ENCODE data around the gene UGT1A4.
"Not testable (repeated sequence)": the region's sequence is repeated elsewhere in the genome, so short reads cannot be mapped to it uniquely, and the experiment has no call there.

UGT1A4 gene

GRCh38 chr2:233700028-233700635 lies 18.4 kb upstream of the UGT1A4 start:
- DNase-seq = peak; percentile 96

GRCh38 chr2:233700842-233701241 lies 17.7 kb upstream of the UGT1A4 start:
- DNase-seq = not testable (repeated sequence)

GRCh38 chr2:233702238-233702637 lies 16.3 kb upstream of the UGT1A4 start:
- DNase-seq = no peak

- DNase-seq = peak; percentile 66
These were observed 12.5 kb upstream of the UGT1A4 start for GRCh38 chr2:233705911-233706506.

GRCh38 chr2:233706720-233707119 lies 11.8 kb upstream of the UGT1A4 start:
- DNase-seq = no peak

GRCh38 chr2:233707940-233708644 lies 10.4 kb upstream of the UGT1A4 start:
- no peak for DNase-seq

- no peak for DNase-seq
These were observed 9.6 kb upstream of the UGT1A4 start for GRCh38 chr2:233708942-233709341.

DNA sequence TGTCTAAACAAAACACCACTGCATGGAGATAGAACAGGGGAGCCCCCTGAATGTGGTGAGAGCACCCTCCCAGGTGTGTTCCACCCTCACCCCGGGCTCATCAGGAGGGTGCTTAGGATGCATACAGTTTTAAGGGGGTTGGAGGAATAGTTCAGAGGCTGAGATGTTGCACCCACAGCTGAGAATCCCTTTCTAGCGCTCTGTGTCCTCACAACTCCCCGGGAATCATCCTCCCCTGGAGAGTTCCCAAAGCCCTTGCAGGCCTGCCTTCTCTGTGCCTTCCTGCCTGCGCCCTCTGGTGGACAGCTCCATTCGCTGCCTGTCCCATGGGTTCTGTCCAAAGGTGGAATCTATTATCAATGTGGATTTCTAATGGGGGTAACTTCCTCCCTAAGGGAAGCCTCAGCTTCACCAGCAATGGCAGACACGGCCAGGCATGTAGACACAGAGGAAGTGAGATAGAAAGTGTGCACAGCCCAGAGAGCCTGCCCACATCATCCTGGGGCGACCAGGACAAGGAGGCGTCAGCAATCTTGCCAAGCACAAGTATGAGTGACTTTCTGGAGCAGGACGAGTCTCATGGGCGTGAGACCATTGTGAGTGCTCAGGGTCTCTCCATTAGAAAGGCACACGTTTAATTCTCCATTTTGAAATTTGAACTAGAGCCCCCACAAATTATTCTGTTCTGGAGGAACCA lies 7.1 kb upstream of the UGT1A4 start:
- DNase-seq = peak; percentile 88

DNA sequence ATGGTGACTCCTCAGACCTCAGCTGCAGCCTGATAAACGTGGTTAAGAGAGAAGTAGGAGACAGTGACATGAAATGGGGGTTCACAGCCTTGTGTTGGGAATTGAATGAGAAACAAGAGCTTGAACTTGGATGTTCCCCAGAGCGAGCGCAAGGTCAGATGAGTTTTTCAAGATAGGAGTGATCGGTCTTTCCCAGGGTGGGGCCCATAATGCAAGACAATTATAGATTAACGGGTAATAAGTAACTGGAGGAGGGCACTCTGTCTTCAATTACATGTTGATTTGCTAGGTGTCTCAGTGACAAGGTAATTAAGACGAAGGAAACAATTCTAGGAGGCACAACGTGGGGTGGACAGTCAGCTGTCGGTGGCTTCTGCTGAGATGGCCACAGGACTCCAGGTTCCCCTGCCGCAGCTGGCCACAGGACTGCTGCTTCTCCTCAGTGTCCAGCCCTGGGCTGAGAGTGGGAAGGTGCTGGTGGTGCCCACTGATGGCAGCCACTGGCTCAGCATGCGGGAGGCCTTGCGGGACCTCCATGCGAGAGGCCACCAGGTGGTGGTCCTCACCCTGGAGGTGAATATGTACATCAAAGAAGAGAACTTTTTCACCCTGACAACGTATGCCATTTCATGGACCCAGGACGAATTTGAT lies 5.8 kb upstream of the UGT1A4 start, which contains the start of gene UGT1A5:
UGT1A5 (plus strand) TSS at position 297 of the 651 bp plus-strand sequence; CDS start at position 382, 85 bp downstream.
- no peak for DNase-seq

DNA sequence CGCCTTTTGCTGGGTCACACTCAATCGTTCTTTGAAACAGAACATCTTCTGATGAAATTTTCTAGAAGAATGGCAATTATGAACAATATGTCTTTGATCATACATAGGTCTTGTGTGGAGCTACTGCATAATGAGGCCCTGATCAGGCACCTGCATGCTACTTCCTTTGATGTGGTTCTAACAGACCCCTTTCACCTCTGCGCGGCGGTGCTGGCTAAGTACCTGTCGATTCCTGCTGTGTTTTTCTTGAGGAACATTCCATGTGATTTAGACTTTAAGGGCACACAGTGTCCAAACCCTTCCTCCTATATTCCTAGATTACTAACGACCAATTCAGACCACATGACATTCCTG lies 5.3 kb upstream of the UGT1A4 start:
- DNase-seq = no peak

DNA sequence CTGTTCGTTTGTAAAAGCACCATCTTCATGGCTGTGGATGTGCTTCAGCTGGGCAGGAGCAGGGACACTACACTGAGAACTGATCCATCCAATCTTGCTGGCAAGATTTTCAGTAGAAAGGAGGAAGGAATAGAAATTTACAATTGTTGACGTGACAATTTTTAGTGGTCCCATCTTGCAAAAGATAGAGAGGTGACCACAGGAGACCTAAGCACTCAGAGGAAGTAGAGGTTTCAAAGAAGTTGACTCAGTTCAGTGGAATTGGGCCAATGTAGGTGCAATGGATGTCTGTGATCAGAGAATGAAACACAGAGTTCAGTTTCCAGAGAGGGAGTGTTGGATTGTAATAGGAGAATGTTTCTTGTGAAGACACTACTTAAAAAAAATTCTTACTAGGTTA lies 4.4 kb upstream of the UGT1A4 start:
- DNase-seq = peak; percentile 69

GRCh38 chr2:233728723-233729301 lies 10.3 kb downstream of the UGT1A4 start, which contains the start of gene UGT1A3:
Gene UGT1A3 (plus strand): TSS chr2:233729042. CDS start chr2:233729127, 85 bp downstream.
- no peak for DNase-seq

DNA sequence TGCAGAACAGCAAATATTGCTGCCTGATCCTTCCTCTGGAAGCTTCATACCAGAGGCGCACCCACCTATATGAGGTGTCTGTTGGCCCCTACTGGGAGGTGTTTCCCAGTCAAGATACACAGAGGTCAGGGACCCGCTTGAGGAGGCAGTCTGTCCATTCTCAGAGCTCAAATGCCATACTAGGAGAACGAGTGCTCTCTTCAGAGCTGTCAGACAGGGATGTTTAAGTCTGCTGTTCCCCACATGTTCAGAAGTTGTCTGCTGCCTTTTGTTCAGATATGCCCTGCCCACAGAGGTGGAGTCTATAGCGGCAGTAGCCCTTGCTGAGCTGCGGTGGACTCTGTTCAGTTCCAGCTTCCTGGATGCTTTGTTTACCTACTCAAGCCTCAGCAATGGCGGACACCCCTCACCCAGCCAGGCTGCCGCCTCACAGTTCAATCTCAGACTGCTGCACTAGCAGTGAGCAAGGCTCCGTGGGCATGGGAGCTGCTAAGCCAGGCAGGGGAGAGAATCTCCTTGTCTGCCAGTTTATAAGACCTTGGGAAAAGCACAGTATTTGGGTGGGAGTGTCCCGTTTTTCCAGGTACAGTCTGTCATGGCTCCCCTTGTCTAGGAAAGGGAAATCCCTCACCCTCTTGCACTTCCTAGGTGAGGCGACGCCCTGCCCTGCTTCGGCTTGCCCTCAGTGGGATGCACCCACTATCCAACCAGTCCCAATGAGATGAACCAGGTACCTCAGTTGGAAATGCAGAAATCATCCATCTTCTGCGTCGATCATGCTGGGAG lies 18.5 kb downstream of the UGT1A4 start:
- not testable (repeated sequence) for DNase-seq

- DNase-seq = no peak
These were observed 22.3 kb downstream of the UGT1A4 start for GRCh38 chr2:233740870-233741269.

DNA sequence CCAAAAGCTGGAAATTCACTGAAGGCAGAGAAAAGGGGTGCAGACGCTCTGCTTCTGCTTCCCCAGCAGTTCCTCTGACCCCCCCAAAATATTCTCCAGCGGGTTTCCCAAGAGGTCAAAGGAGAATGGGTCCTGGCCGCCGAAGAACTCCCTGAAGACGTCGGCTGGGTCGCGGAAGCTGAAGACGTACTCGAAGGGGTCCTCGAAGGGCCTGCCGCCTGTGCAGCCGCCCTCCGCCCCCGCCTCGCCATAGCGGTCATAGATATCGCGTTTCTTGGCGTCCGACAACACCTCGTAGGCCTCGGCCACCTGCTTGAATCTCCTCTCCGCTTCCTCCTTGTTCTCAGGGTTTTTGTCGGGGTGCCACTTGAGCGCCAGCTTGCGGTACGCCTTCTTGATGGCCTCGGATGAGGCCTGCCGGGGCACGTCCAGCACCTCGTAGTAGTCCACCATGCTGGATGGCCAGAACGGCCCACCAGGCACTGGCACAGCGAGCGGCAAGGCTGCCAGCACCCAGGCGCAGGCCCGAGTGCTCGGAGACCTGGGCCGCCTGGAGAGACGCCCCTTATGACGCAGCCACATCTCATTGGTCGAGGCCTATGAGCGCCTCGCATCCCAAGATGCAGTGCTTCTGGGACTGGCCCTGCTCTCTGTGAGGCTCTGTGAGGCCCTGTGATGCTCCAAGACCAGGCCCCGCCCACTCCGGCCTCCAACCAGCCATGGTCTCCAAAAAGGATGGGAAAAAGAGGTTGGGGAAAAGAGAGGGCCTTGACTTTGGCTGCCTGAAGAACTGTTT lies 25.1 kb downstream of the UGT1A4 start:
- no peak for DNase-seq

DNA sequence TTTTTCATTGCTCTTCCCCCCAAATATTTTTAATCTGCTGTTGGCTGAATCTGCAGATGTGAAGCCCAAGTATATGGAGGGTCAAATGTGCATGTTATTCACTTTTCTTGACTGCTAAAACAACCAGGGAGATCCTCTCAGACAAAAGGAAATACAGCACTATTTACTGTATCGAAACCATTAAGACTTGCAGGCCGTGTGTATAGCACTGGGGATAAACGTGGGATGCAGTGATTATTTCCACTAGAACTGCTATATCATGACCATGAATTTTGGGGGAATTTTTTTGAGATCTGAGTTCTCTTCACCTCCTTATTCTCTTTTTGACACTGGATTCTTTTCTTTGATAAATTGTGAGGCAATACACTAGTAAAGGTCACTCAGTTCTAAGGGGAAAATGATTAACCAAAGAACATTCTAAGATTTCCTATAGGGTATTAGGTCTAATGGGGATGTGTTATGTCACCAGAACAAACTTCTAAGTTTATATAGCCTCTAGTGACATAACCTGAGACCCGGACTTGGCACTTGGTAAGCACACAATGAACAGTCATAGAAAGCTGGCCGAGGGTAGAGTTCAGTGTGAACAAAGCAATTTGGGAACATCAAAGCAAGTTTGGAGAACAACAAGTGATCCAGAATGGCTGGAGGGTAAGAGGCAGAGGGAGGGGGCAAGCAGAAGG lies 26.7 kb downstream of the UGT1A4 start:
- no peak for DNase-seq

GRCh38 chr2:233745838-233746237 lies 27.3 kb downstream of the UGT1A4 start:
- not testable (repeated sequence) for DNase-seq

DNA sequence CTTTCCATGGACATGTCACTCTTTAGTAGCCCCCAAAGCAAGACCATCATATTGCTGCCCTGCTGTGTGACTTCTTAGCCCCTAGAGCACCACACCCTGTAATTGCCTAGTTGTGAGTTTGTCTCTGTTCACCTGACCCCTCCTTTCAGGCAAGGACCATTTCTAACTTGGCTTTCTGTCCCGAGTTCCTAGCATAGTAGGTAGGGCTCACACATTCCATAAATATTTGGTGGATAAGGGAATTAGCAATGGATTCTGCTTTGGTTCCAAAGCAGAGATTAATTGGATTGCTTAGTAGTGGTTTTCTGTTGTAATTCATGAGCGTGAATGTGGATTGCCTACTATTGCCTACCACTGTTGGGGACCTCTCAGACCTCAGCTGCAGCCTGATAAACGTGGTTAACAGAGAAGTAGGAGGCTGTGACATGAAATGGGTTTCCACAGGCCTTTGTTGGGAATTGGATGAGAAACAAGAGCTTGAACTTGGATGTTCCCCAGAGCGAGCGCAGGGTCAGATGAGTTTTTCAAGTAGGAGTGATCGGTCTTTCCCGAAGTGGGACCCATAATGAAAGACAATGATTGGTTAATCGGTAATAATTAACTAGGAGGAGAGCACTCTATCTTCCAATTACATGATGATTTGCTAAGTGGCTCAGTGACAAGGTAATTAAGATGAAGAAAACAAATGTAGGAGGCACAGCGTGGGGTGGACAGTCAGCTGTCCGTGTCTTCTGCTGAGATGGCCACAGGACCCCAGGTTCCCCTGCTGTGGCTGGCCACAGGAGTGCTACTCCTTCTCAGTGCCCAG lies 28.1 kb downstream of the UGT1A4 start:
- DNase-seq = no peak

- DNase-seq = no peak
These were observed 28.7 kb downstream of the UGT1A4 start for GRCh38 chr2:233747283-233747544.

DNA sequence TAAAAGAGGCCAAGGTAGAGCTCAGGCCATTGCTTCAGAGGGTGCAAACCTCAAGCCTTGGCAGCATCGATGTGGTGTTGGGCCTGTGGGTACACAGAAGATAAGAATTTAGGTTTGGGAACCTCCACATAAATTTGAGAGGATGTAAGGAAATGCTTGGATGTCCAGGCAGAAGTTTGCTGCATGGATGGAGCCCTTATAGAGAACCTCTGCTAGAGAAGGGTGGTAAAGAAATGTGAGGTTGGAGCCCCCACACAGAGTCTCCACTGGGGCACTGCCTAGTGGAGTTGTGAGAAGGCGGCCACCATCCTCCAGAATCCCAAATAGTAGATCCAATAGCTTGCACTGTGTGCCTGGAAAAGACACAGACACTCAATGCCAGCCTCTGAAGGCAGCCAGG lies 32.2 kb downstream of the UGT1A4 start:
- not testable (repeated sequence) for DNase-seq

Measured in hematopoietic multipotent progenitor cell treated with erythropoietin and hydrocortisone succinate and interleukin-3 and kit ligand, for 4 days (in vitro differentiated cells).